Natural killer cell treated with Interleukin-12 subunit alpha and Interleukin-12 subunit beta and Interleukin-15 and Interleukin-18, amount 100 ng/mL, for 72 hours (primary cell): ENCODE data around the gene FARP2. TPM values are rescaled to one million over a fixed set of nuclear protein-coding genes. Genes with fewer than 3 reads are reported as not detected.
"Not testable (repeated sequence)": the region's sequence is repeated elsewhere in the genome, so short reads cannot be mapped to it uniquely, and the experiment has no call there.

Experiments used
- ATAC-seq, 2 donors: fragments of 150-1000 bp; cut with Tn5 transposase in 1 of 2; sonication (Bioruptor Pico), chemical (Tn5 transposase) in 1 of 2; 2 replicates each; pipeline ENCODE4 v1.10.0; 2021
- DNase-seq: peaks from one replicate; pipeline ENCODE4 v3.0.0; 2022; ENCODE audit warnings: low spot score
- H3K27ac Mint-ChIP-seq, 2 donors: 1 replicate in 1 of 2; 2 replicates in 1 of 2; pipeline ENCODE4 v1.8.0; 2022; ENCODE audit warnings: mixed read lengths in 2 of 2, mild to moderate bottlenecking in 1 of 2, moderate library complexity in 1 of 2
- H3K27me3 Mint-ChIP-seq, 2 donors: 1 replicate in 1 of 2; 2 replicates in 1 of 2; pipeline ENCODE4 v1.8.0; 2022; ENCODE audit warnings: mixed read lengths in 2 of 2
- H3K36me3 Mint-ChIP-seq: one replicate; pipeline ENCODE4 v1.8.0; 2022; ENCODE audit warnings: mixed read lengths
- H3K4me1 Mint-ChIP-seq, 2 donors: 1 replicate in 1 of 2; 2 replicates in 1 of 2; pipeline ENCODE4 v1.8.0; 2022; ENCODE audit warnings: low read depth in 2 of 2, mixed read lengths in 2 of 2, mild to moderate bottlenecking in 1 of 2
- H3K4me3 Mint-ChIP-seq: one replicate; pipeline ENCODE4 v1.8.0; 2022; ENCODE audit warnings: mixed read lengths
- H3K9me3 Mint-ChIP-seq: 2 replicates; pipeline ENCODE4 v1.8.0; 2022; ENCODE audit warnings: mixed read lengths
- total RNA-seq, 2 donors: library from RNA; stranded (reverse); gene quantifications; one replicate each; pipeline ENCODE4 v1.2.3, GENCODE V29; 2022

FARP2 gene
- total RNA-seq, 2 donors from 2014 or later, result 49.2 to 77.3 TPM

GRCh38 chr2:241364781-241365180 is 8.7 kb downstream of the FARP2 start:
- Mint-ChIP-seq H3K4me3 (no peak overlapping the region), H3K27ac (no peak overlapping the region), H3K27me3 (no peaks in the 10 kb centered on the region), H3K9me3 (no peaks in the 10 kb centered on the region), H3K4me1 (peaks cover 10 to 18% of the 10 kb centered on the region in 2 donors), H3K36me3 (no peaks in the 10 kb centered on the region)
- ATAC-seq, result no peak
- no peak for DNase-seq

- Mint-ChIP-seq H3K36me3 (no peaks in the 10 kb centered on the region), H3K27ac (no peak overlapping the region), H3K27me3 (no peaks in the 10 kb centered on the region), H3K9me3 (no peaks in the 10 kb centered on the region), H3K4me3 (no peak overlapping the region), H3K4me1 (peaks cover 6 to 12% of the 10 kb centered on the region in 2 donors)
- DNase-seq (no peak), ATAC-seq (no peak)
Observed at GRCh38 chr2:241366678-241367077, 10.6 kb downstream of the FARP2 start.

- no peak overlapping the region for H3K27ac Mint-ChIP-seq
- peaks cover under 1 to 9% of the 10 kb centered on the region in 2 donors for H3K4me1 Mint-ChIP-seq
- no peak for ATAC-seq
- no peaks in the 10 kb centered on the region for H3K36me3 Mint-ChIP-seq
- no peaks in the 10 kb centered on the region for H3K27me3 Mint-ChIP-seq
- no peak overlapping the region for H3K4me3 Mint-ChIP-seq
- DNase-seq, result no peak
- H3K9me3 Mint-ChIP-seq, result no peaks in the 10 kb centered on the region
Observed at GRCh38 chr2:241368643-241369042, 12.6 kb downstream of the FARP2 start.

- no peak overlapping the region for H3K27ac Mint-ChIP-seq
- peaks cover 5 to 7% of the 10 kb centered on the region in 2 donors for H3K4me1 Mint-ChIP-seq
- H3K36me3 Mint-ChIP-seq, result peaks cover 5% of the 10 kb centered on the region
- ATAC-seq, result no peak
- H3K4me3 Mint-ChIP-seq, result no peak overlapping the region
- H3K27me3 Mint-ChIP-seq, result no peaks in the 10 kb centered on the region
- no peak for DNase-seq
- H3K9me3 Mint-ChIP-seq, result no peaks in the 10 kb centered on the region
Observed at GRCh38 chr2:241372361-241372992, 16.4 kb downstream of the FARP2 start.

- no peaks in the 10 kb centered on the region for H3K27me3 Mint-ChIP-seq
- H3K4me1 Mint-ChIP-seq, result peaks cover 5 to 7% of the 10 kb centered on the region in 2 donors
- ATAC-seq, result no peak
Observed at GRCh38 chr2:241373446-241373845, 17.4 kb downstream of the FARP2 start.

GRCh38 chr2:241373906-241374305 is 17.8 kb downstream of the FARP2 start:
- not testable (repeated sequence) for ATAC-seq, H3K4me1 Mint-ChIP-seq, H3K4me3 Mint-ChIP-seq, DNase-seq, H3K27ac Mint-ChIP-seq, H3K27me3 Mint-ChIP-seq, H3K9me3 Mint-ChIP-seq, H3K36me3 Mint-ChIP-seq

More at GRCh38 chr2:241373446-241373845, 17.4 kb downstream of the FARP2 start:
- peaks cover 5% of the 10 kb centered on the region for H3K36me3 Mint-ChIP-seq
- no peak for DNase-seq
- no peak overlapping the region for H3K4me3 Mint-ChIP-seq
- H3K9me3 Mint-ChIP-seq, result no peaks in the 10 kb centered on the region
- no peak overlapping the region for H3K27ac Mint-ChIP-seq

GRCh38 chr2:241375300-241375699 is 19.2 kb downstream of the FARP2 start:
- peaks cover 5 to 7% of the 10 kb centered on the region in 2 donors for H3K4me1 Mint-ChIP-seq
- H3K27me3 Mint-ChIP-seq, result no peaks in the 10 kb centered on the region
- peaks cover 5% of the 10 kb centered on the region for H3K36me3 Mint-ChIP-seq
- no peak for ATAC-seq
- H3K9me3 Mint-ChIP-seq, result no peaks in the 10 kb centered on the region
- no peak for DNase-seq
- H3K4me3 Mint-ChIP-seq, result no peak overlapping the region
- H3K27ac Mint-ChIP-seq, result peak overlapping the region in 1 of 2 donors; percentile 66

- Mint-ChIP-seq H3K9me3 (no peaks in the 10 kb centered on the region), H3K36me3 (peaks cover 5% of the 10 kb centered on the region), H3K4me1 (peaks cover 5 to 7% of the 10 kb centered on the region in 2 donors), H3K4me3 (no peak overlapping the region), H3K27me3 (no peaks in the 10 kb centered on the region), H3K27ac (no peak overlapping the region)
- DNase-seq (no peak), ATAC-seq (no peak)
Observed at GRCh38 chr2:241376808-241377207, 20.7 kb downstream of the FARP2 start.

GRCh38 chr2:241378816-241379215 is 22.7 kb downstream of the FARP2 start:
- Mint-ChIP-seq H3K4me3 (no peak overlapping the region), H3K9me3 (no peaks in the 10 kb centered on the region), H3K4me1 (peaks cover 16 to 19% of the 10 kb centered on the region in 2 donors), H3K27me3 (no peaks in the 10 kb centered on the region), H3K36me3 (peaks cover 11% of the 10 kb centered on the region), H3K27ac (no peak overlapping the region)
- no peak for ATAC-seq
- no peak for DNase-seq

GRCh38 chr2:241379481-241380480 is 23.7 kb downstream of the FARP2 start:
- H3K9me3 Mint-ChIP-seq, result no peaks in the 10 kb centered on the region
- no peak overlapping the region for H3K4me3 Mint-ChIP-seq
- no peak for DNase-seq
- no peak overlapping the region for H3K27ac Mint-ChIP-seq
- H3K4me1 Mint-ChIP-seq, result peaks cover 16 to 19% of the 10 kb centered on the region in 2 donors
- no peak for ATAC-seq
- peaks cover 11% of the 10 kb centered on the region for H3K36me3 Mint-ChIP-seq
- no peaks in the 10 kb centered on the region for H3K27me3 Mint-ChIP-seq

- no peak for DNase-seq
- Mint-ChIP-seq H3K4me1 (peaks cover 12 to 15% of the 10 kb centered on the region in 2 donors), H3K9me3 (no peaks in the 10 kb centered on the region), H3K4me3 (no peak overlapping the region), H3K27me3 (no peaks in the 10 kb centered on the region), H3K36me3 (peaks cover 7% of the 10 kb centered on the region), H3K27ac (no peak overlapping the region)
- ATAC-seq, result no peak
Observed at GRCh38 chr2:241381872-241382271, 25.8 kb downstream of the FARP2 start.

GRCh38 chr2:241385450-241385849 is 29.4 kb downstream of the FARP2 start:
- not testable (repeated sequence) for ATAC-seq, DNase-seq, H3K4me3 Mint-ChIP-seq, H3K36me3 Mint-ChIP-seq, H3K27me3 Mint-ChIP-seq, H3K27ac Mint-ChIP-seq, H3K9me3 Mint-ChIP-seq
- peaks cover 11 to 12% of the 10 kb centered on the region in 2 donors for H3K4me1 Mint-ChIP-seq

- Mint-ChIP-seq H3K4me1 (peaks cover 14 to 18% of the 10 kb centered on the region in 2 donors), H3K27ac (no peak overlapping the region), H3K36me3 (peaks cover 6% of the 10 kb centered on the region), H3K27me3 (no peaks in the 10 kb centered on the region), H3K9me3 (no peaks in the 10 kb centered on the region), H3K4me3 (no peak overlapping the region)
- DNase-seq (no peak), ATAC-seq (no peak)
Observed at GRCh38 chr2:241386519-241386918, 30.4 kb downstream of the FARP2 start.

- no peak overlapping the region for H3K27ac Mint-ChIP-seq
- ATAC-seq (no peak), DNase-seq (no peak)
- no peaks in the 10 kb centered on the region for H3K27me3 Mint-ChIP-seq
- no peaks in the 10 kb centered on the region for H3K9me3 Mint-ChIP-seq
- peaks cover 3 to 6% of the 10 kb centered on the region in 2 donors for H3K4me1 Mint-ChIP-seq
- no peak overlapping the region for H3K4me3 Mint-ChIP-seq
- H3K36me3 Mint-ChIP-seq, result no peaks in the 10 kb centered on the region
Observed at GRCh38 chr2:241389697-241390096, 33.6 kb downstream of the FARP2 start.
